ENCODE measurements around the gene PI16. TPM values are rescaled to one million over a fixed set of nuclear protein-coding genes. Genes with fewer than 3 reads are reported as not detected.

Gene PI16
- total and polyA plus RNA-seq, 7 experiments from 2014 or later, result 1.2 to 10.6 (median 2.4) TPM

GRCh38 chr6:37004044-37004980, 49.8 kb downstream of the PI16 start:
- intact Hi-C loops (cut with micrococcal nuclease), result no loop called here
- H3K36me3 ChIP-seq (ENCODE audit: control insufficient read depth in 2 of 3, insufficient read depth in 3 of 3, low read length in 3 of 3), result no peaks in the 10 kb centered on the region
- no peak overlapping the region for H3K27ac Mint-ChIP-seq
- ATAC-seq (no peak), DNase-seq (no peak)
- peaks cover 0 to 3% (median 0%) of the 10 kb centered on the region in 5 donors for H3K27me3 Mint-ChIP-seq
- H3K4me1 Mint-ChIP-seq, result peaks cover 7 to 19% (median 10%) of the 10 kb centered on the region in 7 donors
- H3K4me3 ChIP-seq (ENCODE audit: low read length), result no peak overlapping the region
- H3K27ac ChIP-seq (ENCODE audit: low read depth, low read length), result no peak overlapping the region
- CTCF ChIA-PET, result interaction anchor here (0.7 kb wide), 1 partner anchor 306 kb away, joined by 3 read pairs; no protein-coding TSS in a partner anchor
- no peaks in the 10 kb centered on the region for H3K9me3 ChIP-seq (ENCODE audit: control insufficient read depth in 2 of 3, low read length in 3 of 3)
- peaks cover 4 to 12% of the 10 kb centered on the region in 2 donors for H3K4me1 ChIP-seq (ENCODE audit: control insufficient read depth in 2 of 2, insufficient read depth in 2 of 2, low read length in 2 of 2)
- H3K9me3 Mint-ChIP-seq, result no peaks in the 10 kb centered on the region
- no peaks in the 10 kb centered on the region for H3K36me3 Mint-ChIP-seq
- H3K27me3 ChIP-seq (ENCODE audit: control insufficient read depth in 2 of 2, insufficient read depth in 2 of 2, low read length in 2 of 2), result no peaks in the 10 kb centered on the region
- H3K4me3 Mint-ChIP-seq, result peak overlapping the region in 1 of 10 donors; percentile 49
- POLR2A ChIA-PET, result no interaction called here

GRCh38 chr6:37005061-37005810, 50.7 kb downstream of the PI16 start, which contains the start of gene FGD2:
TSS of gene FGD2 (plus strand) at chr6:37005655. CDS start at chr6:37005818, 163 bp downstream.
- Mint-ChIP-seq H3K27ac (peak within 1 kb of the TSS in 6 of 9 donors; percentile 22 to 71 (median 42)), H3K36me3 (no peaks in the 10 kb centered on the region), H3K4me1 (peaks cover 7 to 19% (median 10%) of the 10 kb centered on the region in 7 donors), H3K4me3 (peak within 1 kb of the TSS in 8 of 10 donors; percentile 2 to 50 (median 36)), H3K9me3 (no peaks in the 10 kb centered on the region), H3K27me3 (peaks cover 0 to 3% (median 0%) of the 10 kb centered on the region in 5 donors)
- no peaks in the 10 kb centered on the region for H3K36me3 ChIP-seq (ENCODE audit: control insufficient read depth in 2 of 3, insufficient read depth in 3 of 3, low read length in 3 of 3)
- DNase-seq (no peak), ATAC-seq (peak; percentile 61)
- H3K27ac ChIP-seq (ENCODE audit: low read depth, low read length), result no peak within 1 kb of the TSS
- POLR2A ChIA-PET, result interaction anchor here (1.5 kb wide), 1 partner anchor 19 kb away, joined by 4 read pairs; the partner anchor contains the start of gene MTCH1
- intact Hi-C loops (cut with micrococcal nuclease), result no loop called here
- peak within 1 kb of the TSS; percentile 4 for H3K4me3 ChIP-seq (ENCODE audit: low read length)
- H3K9me3 ChIP-seq (ENCODE audit: control insufficient read depth in 2 of 3, low read length in 3 of 3), result no peaks in the 10 kb centered on the region
- CTCF ChIA-PET, result interaction anchor here (0.7 to 2.8 kb wide), 2 partner anchors 12 to 305 kb away, joined by 3 to 17 read pairs; no protein-coding TSS in a partner anchor
- H3K27me3 ChIP-seq (ENCODE audit: control insufficient read depth in 2 of 2, insufficient read depth in 2 of 2, low read length in 2 of 2), result no peaks in the 10 kb centered on the region
- peaks cover 4 to 12% of the 10 kb centered on the region in 2 donors for H3K4me1 ChIP-seq (ENCODE audit: control insufficient read depth in 2 of 2, insufficient read depth in 2 of 2, low read length in 2 of 2)

GRCh38 chr6:37005827-37006567, 51.5 kb downstream of the PI16 start:
- peaks cover 0 to 3% (median 0%) of the 10 kb centered on the region in 5 donors for H3K27me3 Mint-ChIP-seq
- H3K4me3 Mint-ChIP-seq, result peak overlapping the region in 7 of 10 donors; percentile 2 to 50 (median 28)
- POLR2A ChIA-PET, result interaction anchor here (1.5 kb wide), 1 partner anchor 20 kb away, joined by 4 read pairs; the partner anchor contains the start of gene MTCH1
- H3K9me3 ChIP-seq (ENCODE audit: control insufficient read depth in 2 of 3, low read length in 3 of 3), result no peaks in the 10 kb centered on the region
- no peaks in the 10 kb centered on the region for H3K36me3 Mint-ChIP-seq
- H3K27ac ChIP-seq (ENCODE audit: low read depth, low read length), result no peak overlapping the region
- peak; percentile 11 for ATAC-seq
- H3K4me3 ChIP-seq (ENCODE audit: low read length), result peak overlapping the region; percentile 4
- H3K9me3 Mint-ChIP-seq, result no peaks in the 10 kb centered on the region
- no peak for DNase-seq
- no peaks in the 10 kb centered on the region for H3K36me3 ChIP-seq (ENCODE audit: control insufficient read depth in 2 of 3, insufficient read depth in 3 of 3, low read length in 3 of 3)
- H3K4me1 ChIP-seq (ENCODE audit: control insufficient read depth in 2 of 2, insufficient read depth in 2 of 2, low read length in 2 of 2), result peaks cover 4 to 12% of the 10 kb centered on the region in 2 donors
- peak overlapping the region in 6 of 9 donors; percentile 22 to 71 (median 42) for H3K27ac Mint-ChIP-seq
- intact Hi-C loops (cut with micrococcal nuclease), result no loop called here
- no peaks in the 10 kb centered on the region for H3K27me3 ChIP-seq (ENCODE audit: control insufficient read depth in 2 of 2, insufficient read depth in 2 of 2, low read length in 2 of 2)
- H3K4me1 Mint-ChIP-seq, result peaks cover 7 to 19% (median 10%) of the 10 kb centered on the region in 7 donors
- CTCF ChIA-PET, result interaction anchor here (0.6 to 2.8 kb wide), 2 partner anchors 11 to 425 kb away, joined by 3 to 17 read pairs; no protein-coding TSS in a partner anchor

- ChIA-PET POLR2A (interaction anchor here (0.9 to 1.5 kb wide), 2 partner anchors 21 to 44 kb away, joined by 3 to 4 read pairs; partner anchors contain the start of gene MTCH1), CTCF (interaction anchor here (0.6 to 2.8 kb wide), 3 partner anchors 10 to 424 kb away, joined by 3 to 17 read pairs (median 4); no protein-coding TSS in a partner anchor)
- no peaks in the 10 kb centered on the region for H3K9me3 ChIP-seq (ENCODE audit: control insufficient read depth in 2 of 3, low read length in 3 of 3)
- peaks cover 7 to 19% (median 10%) of the 10 kb centered on the region in 7 donors for H3K4me1 Mint-ChIP-seq
- H3K27ac Mint-ChIP-seq, result peak overlapping the region in 2 of 9 donors; percentile 46 to 57
- H3K4me1 ChIP-seq (ENCODE audit: control insufficient read depth in 2 of 2, insufficient read depth in 2 of 2, low read length in 2 of 2), result peaks cover 4 to 12% of the 10 kb centered on the region in 2 donors
- H3K4me3 Mint-ChIP-seq, result peak overlapping the region in 1 of 10 donors; percentile 49
- DNase-seq (no peak), ATAC-seq (no peak)
- H3K9me3 Mint-ChIP-seq, result no peaks in the 10 kb centered on the region
- H3K27me3 ChIP-seq (ENCODE audit: control insufficient read depth in 2 of 2, insufficient read depth in 2 of 2, low read length in 2 of 2), result no peaks in the 10 kb centered on the region
- intact Hi-C loops (cut with micrococcal nuclease), result no loop called here
- H3K27ac ChIP-seq (ENCODE audit: low read depth, low read length), result no peak overlapping the region
- H3K36me3 Mint-ChIP-seq, result no peaks in the 10 kb centered on the region
- no peaks in the 10 kb centered on the region for H3K27me3 Mint-ChIP-seq
- no peak overlapping the region for H3K4me3 ChIP-seq (ENCODE audit: low read length)
- H3K36me3 ChIP-seq (ENCODE audit: control insufficient read depth in 2 of 3, insufficient read depth in 3 of 3, low read length in 3 of 3), result no peaks in the 10 kb centered on the region
These were observed 52.3 kb downstream of the PI16 start for GRCh38 chr6:37006793-37007339.

GRCh38 chr6:37007340-37008043, 53.0 kb downstream of the PI16 start:
- Mint-ChIP-seq H3K27ac (no peak overlapping the region), H3K36me3 (no peaks in the 10 kb centered on the region), H3K9me3 (no peaks in the 10 kb centered on the region), H3K27me3 (no peaks in the 10 kb centered on the region), H3K4me3 (peak overlapping the region in 1 of 10 donors; percentile 18), H3K4me1 (peaks cover 7 to 19% (median 10%) of the 10 kb centered on the region in 7 donors)
- H3K27ac ChIP-seq (ENCODE audit: low read depth, low read length), result no peak overlapping the region
- H3K4me1 ChIP-seq (ENCODE audit: control insufficient read depth in 2 of 2, insufficient read depth in 2 of 2, low read length in 2 of 2), result peaks cover 4 to 12% of the 10 kb centered on the region in 2 donors
- no peaks in the 10 kb centered on the region for H3K9me3 ChIP-seq (ENCODE audit: control insufficient read depth in 2 of 3, low read length in 3 of 3)
- H3K36me3 ChIP-seq (ENCODE audit: control insufficient read depth in 2 of 3, insufficient read depth in 3 of 3, low read length in 3 of 3), result no peaks in the 10 kb centered on the region
- peak; percentile 66 for ATAC-seq
- intact Hi-C loops (cut with micrococcal nuclease), result no loop called here
- ChIA-PET CTCF (interaction anchor here (1.1 to 2.8 kb wide), 2 partner anchors 10 to 203 kb away, joined by 4 to 17 read pairs; no protein-coding TSS in a partner anchor), POLR2A (interaction anchor here (0.9 kb wide), 1 partner anchor 43 kb away, joined by 3 read pairs; no protein-coding TSS in a partner anchor)
- no peak for DNase-seq
- no peaks in the 10 kb centered on the region for H3K27me3 ChIP-seq (ENCODE audit: control insufficient read depth in 2 of 2, insufficient read depth in 2 of 2, low read length in 2 of 2)
- H3K4me3 ChIP-seq (ENCODE audit: low read length), result no peak overlapping the region

Measured in naive thymus-derived CD4-positive, alpha-beta T cell (primary cell).